IPS DF 4.7 (cell line): ENCODE measurements around the gene OR51Q1.
A peak's percentile ranks its signal among the peaks of the same experiment; 100 is the strongest.

Source experiments
- DNase-seq: peaks from one replicate; pipeline ENCODE4 v3.0.0-alpha.2; 2013; ENCODE audit warnings: low spot score; ENCODE audit errors: extremely low read depth

The OR51Q1 gene, protein sequence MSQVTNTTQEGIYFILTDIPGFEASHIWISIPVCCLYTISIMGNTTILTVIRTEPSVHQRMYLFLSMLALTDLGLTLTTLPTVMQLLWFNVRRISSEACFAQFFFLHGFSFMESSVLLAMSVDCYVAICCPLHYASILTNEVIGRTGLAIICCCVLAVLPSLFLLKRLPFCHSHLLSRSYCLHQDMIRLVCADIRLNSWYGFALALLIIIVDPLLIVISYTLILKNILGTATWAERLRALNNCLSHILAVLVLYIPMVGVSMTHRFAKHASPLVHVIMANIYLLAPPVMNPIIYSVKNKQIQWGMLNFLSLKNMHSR

DNA sequence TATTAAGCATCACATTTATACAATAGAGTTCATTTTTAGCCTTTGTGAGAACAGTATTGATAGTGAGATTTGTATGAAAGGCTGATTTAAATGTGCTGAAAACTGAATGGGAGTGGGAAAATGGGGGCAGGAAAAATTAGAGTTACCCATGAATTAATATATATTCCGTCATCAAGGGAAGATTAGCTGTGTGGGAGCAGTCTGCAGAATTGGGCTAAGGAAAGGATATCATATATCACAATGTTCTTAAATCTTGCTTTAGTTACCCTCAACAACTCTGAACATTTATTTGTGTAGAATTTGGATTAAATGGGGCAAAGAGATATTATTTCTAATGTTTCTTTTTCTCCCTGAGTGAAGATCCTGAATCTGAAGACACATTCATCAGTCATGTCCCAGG, at the start of gene OR51Q1:
TSS of gene OR51Q1 (plus strand) at position 301 of the 400 bp plus-strand sequence. CDS start at position 391, 90 bp downstream.
- DNase-seq, result no peak

DNA sequence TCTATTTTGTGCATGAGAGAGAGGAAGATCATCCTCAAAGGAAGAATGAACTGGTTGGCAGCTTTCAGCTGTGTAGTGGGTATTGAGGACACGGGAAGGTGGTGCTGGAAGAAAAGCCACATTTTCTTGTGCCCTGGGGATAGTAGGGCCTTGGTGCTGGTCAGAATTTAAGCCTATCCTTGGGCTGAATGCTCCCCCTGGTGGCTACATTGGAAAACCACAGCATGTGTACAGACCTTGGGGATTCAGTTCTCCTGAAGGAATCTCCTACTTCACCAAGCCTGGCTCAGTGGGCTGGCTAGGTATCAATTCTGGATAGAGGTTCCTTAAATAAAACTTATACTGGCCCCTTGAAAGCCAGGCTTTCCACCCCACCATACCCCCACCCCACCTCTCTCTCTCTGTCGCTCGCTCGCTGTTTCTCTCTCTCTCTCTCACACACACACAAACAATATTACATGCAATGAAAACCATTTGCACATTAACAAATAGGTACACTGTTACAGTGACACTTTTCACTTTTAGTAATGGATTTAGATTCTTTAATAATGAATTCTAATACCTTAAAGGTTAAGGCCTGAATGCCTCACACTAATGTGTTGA, 41.1 kb upstream of the OR51Q1 start:
- peak; percentile 58 for DNase-seq

DNA sequence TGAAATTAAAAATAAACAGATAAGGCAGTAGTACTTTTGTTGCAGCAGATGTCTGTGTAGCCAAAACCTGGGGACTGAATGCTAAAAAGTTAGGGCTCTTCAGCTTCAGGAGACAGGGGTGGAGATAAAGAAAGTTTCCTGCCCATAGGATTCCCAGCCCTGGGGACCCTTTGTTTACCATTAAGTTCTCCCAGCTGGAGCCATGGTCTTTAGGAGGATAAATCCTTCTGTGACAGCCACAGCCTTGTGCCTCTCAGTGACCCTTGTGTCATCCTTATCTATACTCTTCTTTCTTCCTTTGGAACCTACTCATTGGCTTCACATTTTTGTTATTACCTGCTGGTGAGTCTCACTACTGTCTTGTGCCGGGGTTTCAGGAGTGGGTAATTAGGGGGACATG, 38.3 kb upstream of the OR51Q1 start, which contains the start of gene OR51M1:
TSS of gene OR51M1 (plus strand) at position 237 of the 400 bp plus-strand sequence. CDS start 5,587 bp downstream, outside the sequence.
- no peak for DNase-seq

DNA sequence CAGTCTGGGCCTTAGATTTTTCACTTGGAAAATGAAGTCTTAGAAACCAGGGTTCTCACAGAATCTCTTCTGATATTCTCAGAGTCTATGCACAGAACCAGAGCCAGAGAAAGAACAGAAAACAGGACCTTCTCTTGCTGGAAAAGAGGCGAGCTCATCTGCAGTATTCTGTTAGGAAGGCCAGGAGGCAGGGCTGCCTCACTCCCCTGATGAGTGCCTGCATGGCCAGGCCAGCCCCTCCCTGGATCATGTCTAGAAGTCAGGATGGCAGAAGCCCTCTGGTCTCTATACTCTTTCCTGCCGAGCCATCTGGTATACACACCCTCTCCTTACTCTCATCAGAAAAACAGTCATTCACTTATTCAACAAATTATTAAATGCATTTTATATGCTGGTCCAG, 37.6 kb upstream of the OR51Q1 start:
- DNase-seq, result no peak

DNA sequence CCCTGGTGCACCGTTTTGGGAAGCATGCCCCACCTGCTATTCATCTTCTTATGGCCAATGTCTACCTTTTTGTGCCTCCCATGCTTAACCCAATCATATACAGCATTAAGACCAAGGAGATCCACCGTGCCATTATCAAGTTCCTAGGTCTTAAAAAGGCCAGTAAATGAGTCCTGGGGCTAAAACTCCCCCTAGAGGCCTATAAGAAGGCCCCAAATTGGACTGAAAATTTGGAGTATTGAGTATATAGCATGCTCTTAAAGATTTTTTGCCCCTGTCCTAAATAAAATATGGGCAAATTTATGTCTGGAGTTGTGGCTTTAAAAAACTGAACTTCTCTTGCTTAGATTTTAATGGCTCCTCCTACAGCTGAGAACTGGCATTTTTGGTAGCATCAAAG, 31.7 kb upstream of the OR51Q1 start:
- no peak for DNase-seq

DNA sequence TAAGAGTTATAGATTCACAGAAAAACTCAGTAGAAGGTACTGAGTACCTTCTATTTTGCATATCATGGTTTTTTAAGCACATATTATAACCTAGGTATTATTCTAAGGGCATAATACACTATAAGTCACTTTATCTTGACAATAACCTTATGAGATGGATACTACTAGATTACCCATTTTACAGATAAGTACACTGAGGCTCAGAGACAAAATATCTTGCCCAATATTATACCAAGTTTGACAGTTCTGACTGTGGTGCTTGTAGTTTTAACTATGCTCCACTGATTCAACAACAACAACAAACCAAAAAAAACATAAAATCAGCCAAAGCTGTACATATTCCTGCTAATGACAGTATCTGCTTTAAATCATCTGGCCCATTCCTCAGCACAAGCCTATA, 27.8 kb upstream of the OR51Q1 start:
- DNase-seq, result no peak

DNA sequence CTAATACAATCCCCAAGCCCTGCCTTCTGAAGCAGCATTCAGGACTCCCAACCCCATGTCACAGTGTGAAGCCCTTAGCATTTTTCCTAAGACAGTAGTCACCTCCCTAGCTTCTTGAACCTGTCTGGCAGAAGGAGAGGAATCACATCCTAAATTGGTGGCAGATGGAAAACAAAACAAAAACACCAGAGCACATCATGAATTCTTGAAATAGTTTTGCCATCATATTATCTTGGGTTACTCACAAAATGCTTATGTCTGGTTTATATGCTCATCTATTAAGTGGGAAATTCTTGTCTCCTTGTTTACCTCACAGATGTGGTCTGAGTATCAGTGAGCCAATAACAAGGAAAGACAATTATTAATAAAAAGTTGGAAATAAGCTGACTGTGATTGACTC, 23.0 kb upstream of the OR51Q1 start:
- DNase-seq, result no peak

DNA sequence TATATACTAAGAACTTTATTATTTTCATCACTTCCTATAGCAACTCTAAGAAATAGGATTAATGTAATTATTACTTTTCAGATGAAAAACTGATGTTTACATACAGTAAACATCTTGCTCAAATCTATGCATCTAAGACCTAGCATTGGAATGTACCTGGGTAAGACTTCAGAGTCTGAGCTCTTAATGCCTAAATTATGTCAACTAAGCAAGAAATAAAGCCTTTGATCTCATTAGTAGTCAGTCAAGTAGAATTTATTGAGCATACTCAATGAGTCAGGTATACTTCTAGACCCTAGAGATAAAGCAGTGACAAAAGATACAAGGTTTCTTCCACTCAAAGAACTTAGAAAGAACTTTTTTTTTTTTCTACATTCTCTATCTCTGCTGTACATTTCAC, 16.7 kb upstream of the OR51Q1 start:
- no peak for DNase-seq

DNA sequence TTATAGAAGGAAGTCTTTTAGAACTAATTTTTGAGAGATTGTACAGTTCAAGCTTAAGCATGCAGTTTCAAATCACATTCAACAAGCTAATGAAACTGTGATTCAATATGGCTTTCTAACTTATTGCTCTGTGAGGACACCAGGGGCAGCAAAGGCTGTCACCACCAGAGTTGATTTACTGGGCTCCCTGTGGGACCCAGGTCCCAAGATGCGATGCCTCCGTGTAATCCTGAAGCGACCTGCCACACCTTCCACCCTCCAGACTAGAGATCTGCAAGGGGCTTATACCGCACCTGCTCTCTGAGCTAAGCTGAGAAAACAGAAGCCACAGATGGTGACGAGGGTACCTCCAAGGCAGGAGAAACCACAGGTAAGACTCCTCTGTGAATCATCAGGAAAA, 918 bp upstream of the OR51Q1 start:
- no peak for DNase-seq

DNA sequence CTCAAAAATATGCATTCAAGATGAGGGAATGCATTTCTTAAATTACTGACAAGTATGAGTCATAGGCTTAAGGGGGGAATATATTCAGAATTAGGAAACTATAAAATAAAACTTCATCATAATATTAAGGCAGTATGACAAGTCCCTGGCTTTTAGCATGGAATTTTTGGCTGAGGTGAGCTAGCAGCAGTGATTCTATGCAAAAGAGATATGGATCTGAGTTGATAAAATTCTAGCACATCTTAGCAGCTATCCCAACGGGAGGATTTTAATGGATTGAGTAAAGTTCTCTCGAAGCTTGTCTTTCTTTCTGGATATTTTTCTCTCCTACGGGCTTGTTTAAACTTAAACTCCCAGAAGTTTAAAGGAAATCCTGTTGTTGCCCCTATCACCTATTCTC, 1.2 kb downstream of the OR51Q1 start:
- DNase-seq, result no peak

DNA sequence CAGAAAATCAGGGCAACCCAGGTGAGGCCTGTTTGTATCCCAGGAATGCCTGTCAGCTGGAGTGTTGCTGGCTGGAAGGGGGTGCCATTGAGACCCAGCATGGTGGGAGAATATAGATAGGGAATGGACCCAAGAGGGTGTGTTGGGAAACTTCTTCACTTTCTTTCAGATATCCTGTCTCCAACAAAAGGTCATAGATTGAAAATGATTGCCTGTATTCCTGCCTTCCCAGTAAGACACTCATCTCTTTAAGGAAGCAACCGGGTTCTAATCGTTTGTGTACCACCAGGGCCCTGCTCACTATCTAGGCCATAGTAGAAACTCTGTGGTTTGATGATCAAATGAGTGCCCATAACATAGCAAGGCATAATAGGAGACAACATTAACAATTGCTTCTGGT, 19.5 kb downstream of the OR51Q1 start, which contains the start of gene OR51I1:
TSS of gene OR51I1 (minus strand) at position 101 of the 400 bp plus-strand sequence. CDS start at position 101, 0 bp downstream.
- no peak for DNase-seq

DNA sequence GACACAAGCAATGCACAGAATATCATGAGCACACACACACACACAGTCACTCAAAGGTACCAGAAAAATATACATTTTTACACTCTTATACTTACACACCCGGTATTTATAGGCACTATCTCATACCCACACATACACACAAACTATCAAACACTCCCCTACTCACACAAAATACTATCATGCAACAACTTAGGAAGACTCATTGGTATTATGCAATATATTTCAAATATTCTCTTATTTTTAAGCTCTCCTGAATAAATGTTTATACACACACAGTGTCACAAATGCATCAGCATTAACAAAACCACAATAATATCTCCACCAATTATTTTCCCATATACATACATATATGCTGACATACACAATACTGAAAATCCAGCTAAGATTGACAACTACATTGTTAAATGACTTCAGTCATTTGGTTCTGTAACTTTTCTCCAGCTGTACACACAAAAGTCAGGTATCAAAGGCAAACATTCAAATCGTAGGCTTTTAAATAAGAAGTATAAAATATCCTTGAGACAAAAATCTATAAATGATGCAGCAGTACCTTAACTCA, 22.0 kb downstream of the OR51Q1 start:
- no peak for DNase-seq

DNA sequence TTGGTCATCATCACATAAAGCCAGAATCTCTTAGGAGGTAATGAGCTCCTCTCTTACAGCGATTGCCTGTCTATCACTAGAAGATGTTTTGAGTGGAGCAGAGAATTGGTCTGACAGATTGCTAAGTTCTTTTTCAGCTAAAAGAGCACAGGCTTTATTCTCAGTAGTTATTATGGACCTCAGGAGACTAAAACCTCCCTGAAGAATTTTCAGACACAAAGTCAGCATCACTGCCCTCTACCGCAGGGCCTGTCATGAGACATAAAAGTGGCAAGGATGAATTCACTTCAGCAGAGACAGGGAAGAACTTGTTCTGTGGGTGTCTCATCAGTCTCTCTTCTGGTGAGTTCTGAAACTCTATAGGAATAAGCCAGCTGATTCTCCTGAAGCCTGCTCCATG, 27.1 kb downstream of the OR51Q1 start, which contains the start of gene OR51I2:
TSS of gene OR51I2 (plus strand) at position 301 of the 400 bp plus-strand sequence. CDS start 4,166 bp downstream, outside the sequence.
- DNase-seq, result no peak

DNA sequence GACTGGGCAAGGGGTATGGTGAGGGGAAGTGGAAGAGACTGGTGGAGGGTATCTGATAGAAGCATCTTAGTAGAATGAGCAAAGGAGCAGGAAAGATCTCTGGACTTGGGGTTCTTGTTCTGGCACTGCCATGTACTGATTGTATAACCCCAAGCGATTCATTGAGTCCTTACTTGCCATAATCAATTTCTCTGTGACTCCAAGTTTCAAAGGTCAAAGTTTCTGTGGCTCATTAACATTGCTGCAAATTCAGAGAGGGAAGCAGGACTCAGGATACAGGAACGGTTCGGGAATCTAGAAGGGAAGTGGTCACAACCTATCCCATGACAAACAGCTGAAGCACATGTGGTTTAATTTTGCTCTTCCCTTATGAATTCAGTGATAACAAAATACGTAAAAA, 27.5 kb downstream of the OR51Q1 start:
- no peak for DNase-seq

DNA sequence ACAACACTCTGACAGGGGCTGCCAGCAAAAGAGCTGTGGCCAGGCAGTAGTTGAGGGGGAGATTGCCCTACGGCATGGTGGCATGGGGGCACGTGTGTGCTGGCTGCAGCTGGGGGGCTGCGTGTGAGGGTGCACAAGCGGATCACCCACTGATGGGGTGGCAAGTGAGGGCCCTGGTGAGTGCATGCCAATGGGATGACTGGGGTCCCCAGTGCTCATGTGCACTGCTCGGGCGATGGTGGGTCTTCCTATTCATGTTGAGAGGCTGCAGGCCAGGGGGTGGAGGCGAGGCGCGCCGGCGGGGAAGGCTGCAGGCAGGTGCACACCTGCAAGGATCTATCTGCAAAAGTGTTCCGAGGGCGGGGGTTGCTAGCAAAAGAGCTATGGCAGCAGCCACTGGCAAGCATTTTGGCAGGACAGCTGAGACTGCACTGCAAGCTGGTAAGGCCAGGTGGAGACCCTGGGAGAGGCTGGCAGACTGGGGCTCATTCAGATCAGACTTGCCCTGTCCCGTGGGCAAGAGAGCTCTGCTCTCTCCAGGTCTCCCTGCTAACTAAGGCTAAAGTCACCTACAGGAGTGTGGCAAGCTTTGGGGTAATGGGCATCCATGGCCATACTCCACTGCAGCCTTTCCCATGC, 39.2 kb downstream of the OR51Q1 start:
- DNase-seq, result no peak

DNA sequence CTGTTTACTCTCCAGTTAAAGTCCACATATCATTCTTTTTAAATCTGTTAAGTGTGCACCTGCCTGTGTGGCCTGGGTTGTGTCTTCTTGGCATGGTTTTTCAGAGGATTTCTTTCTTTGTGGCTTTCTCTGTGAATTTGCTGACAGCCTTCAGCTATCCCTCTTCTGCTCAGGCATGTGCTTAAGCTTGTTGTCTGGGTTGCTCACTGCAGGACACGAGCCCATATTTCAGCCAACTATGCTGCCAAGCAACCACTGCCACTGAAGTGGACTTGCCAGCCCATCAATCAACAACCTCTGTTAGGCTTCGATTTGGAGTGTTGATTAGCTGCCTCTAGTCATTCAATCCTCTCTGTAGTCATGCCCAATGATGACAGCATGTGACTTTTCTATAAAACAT, 45.6 kb downstream of the OR51Q1 start:
- no peak for DNase-seq
